Panc1 (cell line): ENCODE measurements around the gene TUBE1. TPM values are rescaled to one million over a fixed set of nuclear protein-coding genes. Genes with fewer than 3 reads are reported as not detected.

Source experiments
- ATAC-seq: fragments of 200-7000 bp; cut with Tn5 transposase; 2 replicates; pipeline ENCODE4 v1.9.1; 2020; ENCODE audit warnings: mild to moderate bottlenecking, moderate library complexity
- BruUV-seq: library from RNA; stranded (reverse); fragments of 400-500 nt; replicated peaks from 2 replicates; lab custom pipeline; 2021; lab: Mats Ljungman, UMichigan
- CTCF ChIA-PET: fragments of 300-600 bp; sonication (Branson Sonifier 250); formaldehyde crosslinking; loops from one replicate; lab custom pipeline; 2022; ENCODE audit warnings: antibody characterized with exemption; lab: Charles Lee
- POLR2A ChIA-PET: fragments of 300-600 bp; sonication (Branson Sonifier 250); formaldehyde crosslinking; loops from one replicate; lab custom pipeline; 2022; ENCODE audit warnings: antibody characterized with exemption; lab: Charles Lee
- DNase-seq: peaks from one replicate; pipeline ENCODE4 v3.0.0-alpha.2; 2010; ENCODE audit warnings: low read depth, low spot score
- H3K27ac ChIP-seq: 2 replicates; pipeline ENCODE4 v1.5.1; 2011; ENCODE audit warnings: mild to moderate bottlenecking, low read length, inconsistent platforms
- H3K27me3 ChIP-seq: fragments of 200-500 bp; sonication (Bioruptor generic); 2 replicates; pipeline ENCODE4 v1.6.0; 2014; ENCODE audit warnings: low read length, inconsistent platforms; ENCODE audit not compliant: control insufficient read depth, insufficient read depth
- H3K36me3 ChIP-seq: fragments of 200-500 bp; sonication (Bioruptor generic); 2 replicates; pipeline ENCODE4 v1.5.1; 2014; ENCODE audit warnings: inconsistent platforms, mild to moderate bottlenecking, low read length, moderate library complexity; ENCODE audit not compliant: control insufficient read depth, insufficient read depth
- H3K4me1 ChIP-seq: 2 replicates; pipeline ENCODE4 v1.5.1; 2011; ENCODE audit warnings: inconsistent platforms, mild to moderate bottlenecking, low read length, moderate library complexity; ENCODE audit not compliant: control insufficient read depth, insufficient read depth
- H3K4me3 ChIP-seq, 2 experiments: 2 replicates each; pipeline ENCODE4 v1.5.1; 2011 to 2012; ENCODE audit warnings: low read depth in 2 of 2, low read length in 2 of 2, mild to moderate bottlenecking in 2 of 2, inconsistent platforms in 1 of 2, moderate library complexity in 1 of 2
- H3K9me3 ChIP-seq: fragments of 200-500 bp; sonication (Bioruptor generic); 2 replicates; pipeline ENCODE4 v1.5.1; 2014; ENCODE audit warnings: low read depth, mild to moderate bottlenecking, inconsistent platforms, low read length, moderate library complexity; ENCODE audit not compliant: control insufficient read depth, insufficient read depth
- POLR2AphosphoS5 ChIP-seq: IDR thresholded peaks from 2 replicates; pipeline ENCODE4 v1.6.1; 2012; ENCODE audit warnings: mild to moderate bottlenecking, low read depth, low read length, moderate library complexity
- SIN3A ChIP-seq: IDR thresholded peaks from 2 replicates; pipeline ENCODE4 v1.6.1; 2012; ENCODE audit warnings: low read depth, mild to moderate bottlenecking, low read length, moderate library complexity, borderline replicate concordance; ENCODE audit not compliant: insufficient read depth
- TCF7L2 ChIP-seq: IDR thresholded peaks from 2 replicates; pipeline ENCODE4 v1.6.1; 2011; ENCODE audit warnings: mild to moderate bottlenecking, low read depth, low read length, inconsistent platforms
- in situ Hi-C: cut with HindIII; loops from 2 replicates; pipeline ENCODE4 v1.10.0; 2016; ENCODE audit warnings: low sequenced_read_pairs, low pct_unique_long_range_greater_than_20kb
- intact Hi-C: fragments of 100-400 bp; cut with micrococcal nuclease; formaldehyde crosslinking; loops from one replicate; pipeline ENCODE4 v1.10.0; 2022; ENCODE audit not compliant: unreplicated experiment
- total RNA-seq: library from RNA; stranded (reverse); gene quantifications from one replicate; pipeline ENCODE4 v1.2.1, GENCODE V29; 2021; ENCODE audit not compliant: unreplicated experiment
- TF ChIP-seq, protein P1 (sequence below): fragments of 450-650 bp; IDR thresholded peaks from 2 replicates; pipeline ENCODE4 v1.5.1; 2017; ENCODE audit warnings: mild to moderate bottlenecking
- TF ChIP-seq, protein P2 (sequence below), 2 experiments: IDR thresholded peaks; 2 replicates each; pipeline ENCODE4 v1.6.1; 2011 to 2012; ENCODE audit warnings: low read depth in 2 of 2, control low read depth in 1 of 2, low read length in 1 of 2, mild to moderate bottlenecking in 1 of 2, moderate library complexity in 1 of 2; ENCODE audit not compliant: insufficient read depth in 1 of 2

TUBE1 gene
- total RNA-seq, 1 experiment from 2014 or later: 22.3 TPM

DNA sequence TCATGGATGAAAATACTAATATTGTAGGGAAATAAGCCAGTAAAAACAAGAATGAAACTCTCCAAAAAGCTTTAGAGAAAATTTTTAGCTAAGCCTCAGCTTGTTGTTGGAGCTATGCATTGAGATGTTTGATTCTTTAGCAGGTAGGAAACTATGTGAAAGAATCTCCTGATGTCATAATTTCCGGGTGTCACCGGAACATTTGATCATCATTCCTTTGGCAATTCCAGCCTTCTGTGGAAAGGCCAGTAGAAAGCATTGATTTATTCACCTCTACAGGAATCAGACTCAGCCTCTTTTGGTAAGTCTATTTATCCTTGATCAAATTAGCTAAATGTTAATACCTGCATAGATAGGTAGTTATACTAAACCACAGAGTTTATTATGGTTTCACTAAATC lies 9.6 kb upstream of the TUBE1 start:
- Histone ChIP-seq H3K27me3 (peaks cover 3% of the 10 kb centered on the region; the same call in 1 of the 2 replicates), H3K9me3 (no peaks in the 10 kb centered on the region), H3K4me1 (no peaks in the 10 kb centered on the region), H3K27ac (no peak overlapping the region), H3K36me3 (no peaks in the 10 kb centered on the region), H3K4me3 (no peak overlapping the region)
- TF ChIP-seq, protein P1, sequence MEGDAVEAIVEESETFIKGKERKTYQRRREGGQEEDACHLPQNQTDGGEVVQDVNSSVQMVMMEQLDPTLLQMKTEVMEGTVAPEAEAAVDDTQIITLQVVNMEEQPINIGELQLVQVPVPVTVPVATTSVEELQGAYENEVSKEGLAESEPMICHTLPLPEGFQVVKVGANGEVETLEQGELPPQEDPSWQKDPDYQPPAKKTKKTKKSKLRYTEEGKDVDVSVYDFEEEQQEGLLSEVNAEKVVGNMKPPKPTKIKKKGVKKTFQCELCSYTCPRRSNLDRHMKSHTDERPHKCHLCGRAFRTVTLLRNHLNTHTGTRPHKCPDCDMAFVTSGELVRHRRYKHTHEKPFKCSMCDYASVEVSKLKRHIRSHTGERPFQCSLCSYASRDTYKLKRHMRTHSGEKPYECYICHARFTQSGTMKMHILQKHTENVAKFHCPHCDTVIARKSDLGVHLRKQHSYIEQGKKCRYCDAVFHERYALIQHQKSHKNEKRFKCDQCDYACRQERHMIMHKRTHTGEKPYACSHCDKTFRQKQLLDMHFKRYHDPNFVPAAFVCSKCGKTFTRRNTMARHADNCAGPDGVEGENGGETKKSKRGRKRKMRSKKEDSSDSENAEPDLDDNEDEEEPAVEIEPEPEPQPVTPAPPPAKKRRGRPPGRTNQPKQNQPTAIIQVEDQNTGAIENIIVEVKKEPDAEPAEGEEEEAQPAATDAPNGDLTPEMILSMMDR: no peak
- TF ChIP-seq TCF7L2: no peak
- no peak for TF ChIP-seq POLR2AphosphoS5
- no peak for TF ChIP-seq SIN3A
- TF ChIP-seq, protein P2, sequence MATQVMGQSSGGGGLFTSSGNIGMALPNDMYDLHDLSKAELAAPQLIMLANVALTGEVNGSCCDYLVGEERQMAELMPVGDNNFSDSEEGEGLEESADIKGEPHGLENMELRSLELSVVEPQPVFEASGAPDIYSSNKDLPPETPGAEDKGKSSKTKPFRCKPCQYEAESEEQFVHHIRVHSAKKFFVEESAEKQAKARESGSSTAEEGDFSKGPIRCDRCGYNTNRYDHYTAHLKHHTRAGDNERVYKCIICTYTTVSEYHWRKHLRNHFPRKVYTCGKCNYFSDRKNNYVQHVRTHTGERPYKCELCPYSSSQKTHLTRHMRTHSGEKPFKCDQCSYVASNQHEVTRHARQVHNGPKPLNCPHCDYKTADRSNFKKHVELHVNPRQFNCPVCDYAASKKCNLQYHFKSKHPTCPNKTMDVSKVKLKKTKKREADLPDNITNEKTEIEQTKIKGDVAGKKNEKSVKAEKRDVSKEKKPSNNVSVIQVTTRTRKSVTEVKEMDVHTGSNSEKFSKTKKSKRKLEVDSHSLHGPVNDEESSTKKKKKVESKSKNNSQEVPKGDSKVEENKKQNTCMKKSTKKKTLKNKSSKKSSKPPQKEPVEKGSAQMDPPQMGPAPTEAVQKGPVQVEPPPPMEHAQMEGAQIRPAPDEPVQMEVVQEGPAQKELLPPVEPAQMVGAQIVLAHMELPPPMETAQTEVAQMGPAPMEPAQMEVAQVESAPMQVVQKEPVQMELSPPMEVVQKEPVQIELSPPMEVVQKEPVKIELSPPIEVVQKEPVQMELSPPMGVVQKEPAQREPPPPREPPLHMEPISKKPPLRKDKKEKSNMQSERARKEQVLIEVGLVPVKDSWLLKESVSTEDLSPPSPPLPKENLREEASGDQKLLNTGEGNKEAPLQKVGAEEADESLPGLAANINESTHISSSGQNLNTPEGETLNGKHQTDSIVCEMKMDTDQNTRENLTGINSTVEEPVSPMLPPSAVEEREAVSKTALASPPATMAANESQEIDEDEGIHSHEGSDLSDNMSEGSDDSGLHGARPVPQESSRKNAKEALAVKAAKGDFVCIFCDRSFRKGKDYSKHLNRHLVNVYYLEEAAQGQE (IDR thresholded peaks at IDR 0.05; ENCODE audit: insufficient read depth in 1 of 2, low read depth in 2 of 2, low read length in 1 of 2): no peak
- ChIA-PET POLR2A (no interaction called here), CTCF (interaction anchor here (0.5 kb wide), 1 partner anchor 176 kb away, joined by 4 read pairs; no protein-coding TSS in a partner anchor)
- BruUV-seq: no TSS peak
- in situ Hi-C loops (no loop called here), intact Hi-C loops (no loop called here)
- ATAC-seq (no peak), DNase-seq (no peak)

- H3K4me1 ChIP-seq: peaks cover 10% of the 10 kb centered on the region; the same call in 1 of the 2 replicates
- intact Hi-C loops: loop anchor here (5.0 kb wide), 1 partner anchor 74 kb away; no protein-coding TSS in a partner anchor
- H3K27ac ChIP-seq: peak overlapping the region; percentile 94
- no peak for ATAC-seq
- BruUV-seq: TSS peak; percentile 85
- ChIA-PET POLR2A (interaction anchor here (0.6 to 1.1 kb wide), 6 partner anchors 15 to 1615 kb away, joined by 3 to 7 read pairs (median 3); no protein-coding TSS in a partner anchor), CTCF (no interaction called here)
- DNase-seq: no peak
- TF ChIP-seq TCF7L2: no peak
- TF ChIP-seq SIN3A: no peak
- no peak for TF ChIP-seq POLR2AphosphoS5
- TF ChIP-seq, protein P2 (IDR thresholded peaks at IDR 0.05; ENCODE audit: insufficient read depth in 1 of 2, low read depth in 2 of 2, low read length in 1 of 2): no peak
- peaks cover 14% of the 10 kb centered on the region for H3K36me3 ChIP-seq
- peaks cover 7% of the 10 kb centered on the region; the same call in 1 of the 2 replicates for H3K27me3 ChIP-seq
- peak overlapping the region; percentile 92 to 94 for H3K4me3 ChIP-seq
- in situ Hi-C loops: no loop called here
- no peaks in the 10 kb centered on the region for H3K9me3 ChIP-seq
These were observed 634 bp upstream of the TUBE1 start for GRCh38 chr6:112087916-112088315.
